ENCODE data around the gene CRIP3. TPM values are rescaled to one million over a fixed set of nuclear protein-coding genes. Genes with fewer than 3 reads are reported as not detected.
A peak's percentile ranks its signal among the peaks of the same experiment; 100 is the strongest.

The CRIP3 gene
- polyA plus RNA-seq, 3 donors, result 1.2 to 12.8 (median 1.6) TPM

- Mint-ChIP-seq H3K36me3 (no peaks in the 10 kb centered on the region), H3K4me1 (peaks cover 4% of the 10 kb centered on the region), H3K9me3 (no peaks in the 10 kb centered on the region), H3K27ac (peak overlapping the region in 1 of 7 donors; percentile 26), H3K27me3 (ENCODE audit: low read depth in 3 of 3) (peaks cover 5 to 21% (median 12%) of the 10 kb centered on the region in 3 donors), H3K4me3 (no peak overlapping the region)
- TF ChIP-seq, protein P1, sequence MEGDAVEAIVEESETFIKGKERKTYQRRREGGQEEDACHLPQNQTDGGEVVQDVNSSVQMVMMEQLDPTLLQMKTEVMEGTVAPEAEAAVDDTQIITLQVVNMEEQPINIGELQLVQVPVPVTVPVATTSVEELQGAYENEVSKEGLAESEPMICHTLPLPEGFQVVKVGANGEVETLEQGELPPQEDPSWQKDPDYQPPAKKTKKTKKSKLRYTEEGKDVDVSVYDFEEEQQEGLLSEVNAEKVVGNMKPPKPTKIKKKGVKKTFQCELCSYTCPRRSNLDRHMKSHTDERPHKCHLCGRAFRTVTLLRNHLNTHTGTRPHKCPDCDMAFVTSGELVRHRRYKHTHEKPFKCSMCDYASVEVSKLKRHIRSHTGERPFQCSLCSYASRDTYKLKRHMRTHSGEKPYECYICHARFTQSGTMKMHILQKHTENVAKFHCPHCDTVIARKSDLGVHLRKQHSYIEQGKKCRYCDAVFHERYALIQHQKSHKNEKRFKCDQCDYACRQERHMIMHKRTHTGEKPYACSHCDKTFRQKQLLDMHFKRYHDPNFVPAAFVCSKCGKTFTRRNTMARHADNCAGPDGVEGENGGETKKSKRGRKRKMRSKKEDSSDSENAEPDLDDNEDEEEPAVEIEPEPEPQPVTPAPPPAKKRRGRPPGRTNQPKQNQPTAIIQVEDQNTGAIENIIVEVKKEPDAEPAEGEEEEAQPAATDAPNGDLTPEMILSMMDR (IDR thresholded peaks at IDR 0.05), result no peak
- no peak for DNase-seq
- Histone ChIP-seq H3K79me2 (ENCODE audit: insufficient read depth, low read length) (no peaks in the 10 kb centered on the region), H4K20me1 (ENCODE audit: insufficient read depth, low read length) (no peaks in the 10 kb centered on the region), H3K9me3 (replicated peaks in 1 of 2; ENCODE audit: control insufficient read depth in 1 of 2, insufficient read depth in 1 of 2, low read length in 2 of 2) (no peaks in the 10 kb centered on the region), H2AFZ (ENCODE audit: insufficient read depth, low read depth, low read length, poor library complexity, severe bottlenecking) (no peak overlapping the region), H3K4me3 (replicated peaks in 1 of 3; ENCODE audit: low read depth in 2 of 3, low read length in 3 of 3) (no peak overlapping the region), H3K9ac (ENCODE audit: insufficient read depth, low read length, poor library complexity, severe bottlenecking) (no peak overlapping the region), H3K27me3 (ENCODE audit: control insufficient read depth in 2 of 2, insufficient read depth in 2 of 2, low read length in 2 of 2) (no peaks in the 10 kb centered on the region), H3K27ac (ENCODE audit: low read depth in 1 of 2, low read length in 2 of 2) (no peak overlapping the region), H3K4me2 (replicated peaks; ENCODE audit: extremely low read depth, low read length, poor library complexity, severe bottlenecking) (no peak overlapping the region), H3K36me3 (replicated peaks in 1 of 2; ENCODE audit: control insufficient read depth in 1 of 2, insufficient read depth in 2 of 2, low read length in 2 of 2) (no peaks in the 10 kb centered on the region), H3K4me1 (ENCODE audit: control insufficient read depth in 1 of 2, insufficient read depth in 2 of 2, low read length in 2 of 2) (no peaks in the 10 kb centered on the region)
- intact Hi-C loops (cut with micrococcal nuclease), result loop anchor here (2.0 to 10.0 kb wide), 5 partner anchors 75 to 245 kb away; no protein-coding TSS in a partner anchor
- 89% methylated on average over 14 of the region's 14 CpGs for WGBS (ENCODE audit: insufficient coverage)
These were observed 46.4 kb downstream of the CRIP3 start for GRCh38 chr6:43262000-43262779.

GRCh38 chr6:43261198-43261597, 47.4 kb downstream of the CRIP3 start:
- H3K4me2 ChIP-seq (replicated peaks; ENCODE audit: extremely low read depth, low read length, poor library complexity, severe bottlenecking), result no peak overlapping the region
- H3K27ac Mint-ChIP-seq, result no peak overlapping the region
- H3K27ac ChIP-seq (ENCODE audit: low read depth in 1 of 2, low read length in 2 of 2), result no peak overlapping the region
- peaks cover 4% of the 10 kb centered on the region for H3K4me1 Mint-ChIP-seq
- TF ChIP-seq, protein P1 (IDR thresholded peaks at IDR 0.05), result no peak
- H4K20me1 ChIP-seq (ENCODE audit: insufficient read depth, low read length), result no peaks in the 10 kb centered on the region
- H2AFZ ChIP-seq (ENCODE audit: insufficient read depth, low read depth, low read length, poor library complexity, severe bottlenecking), result no peak overlapping the region
- H3K4me3 ChIP-seq (replicated peaks in 1 of 3; ENCODE audit: low read depth in 2 of 3, low read length in 3 of 3), result no peak overlapping the region
- no peaks in the 10 kb centered on the region for H3K79me2 ChIP-seq (ENCODE audit: insufficient read depth, low read length)
- no peaks in the 10 kb centered on the region for H3K9me3 Mint-ChIP-seq
- H3K4me1 ChIP-seq (ENCODE audit: control insufficient read depth in 1 of 2, insufficient read depth in 2 of 2, low read length in 2 of 2), result no peaks in the 10 kb centered on the region
- intact Hi-C loops (cut with micrococcal nuclease), result loop anchor here (5.0 to 10.0 kb wide), 4 partner anchors 76 to 246 kb away; no protein-coding TSS in a partner anchor
- H3K9ac ChIP-seq (ENCODE audit: insufficient read depth, low read length, poor library complexity, severe bottlenecking), result no peak overlapping the region
- peaks cover 6 to 22% (median 12%) of the 10 kb centered on the region in 3 donors for H3K27me3 Mint-ChIP-seq (ENCODE audit: low read depth in 3 of 3)
- WGBS (ENCODE audit: insufficient coverage), result 100% methylated on average over 1 of the region's 5 CpGs
- H3K4me3 Mint-ChIP-seq, result no peak overlapping the region
- H3K9me3 ChIP-seq (replicated peaks in 1 of 2; ENCODE audit: control insufficient read depth in 1 of 2, insufficient read depth in 1 of 2, low read length in 2 of 2), result no peaks in the 10 kb centered on the region
- no peaks in the 10 kb centered on the region for H3K36me3 Mint-ChIP-seq
- no peaks in the 10 kb centered on the region for H3K36me3 ChIP-seq (replicated peaks in 1 of 2; ENCODE audit: control insufficient read depth in 1 of 2, insufficient read depth in 2 of 2, low read length in 2 of 2)
- no peaks in the 10 kb centered on the region for H3K27me3 ChIP-seq (ENCODE audit: control insufficient read depth in 2 of 2, insufficient read depth in 2 of 2, low read length in 2 of 2)
- no peak for DNase-seq

Measured in CD14-positive monocyte (primary cell).